H1 (cell line): ENCODE results near the gene AQP10. TPM values are rescaled to one million over a fixed set of nuclear protein-coding genes. Genes with fewer than 3 reads are reported as not detected.

Source experiments
- CTCF ChIA-PET: fragments of 300-600 bp; sonication (Branson Sonifier 250); formaldehyde crosslinking; loops from one replicate; lab custom pipeline; 2021; ENCODE audit not compliant: partially characterized antibody; lab: Charles Lee
- POLR2A ChIA-PET: fragments of 300-600 bp; sonication (Branson Sonifier 250); formaldehyde crosslinking; loops from one replicate; lab custom pipeline; 2021; ENCODE audit warnings: inconsistent platforms; ENCODE audit not compliant: partially characterized antibody; lab: Charles Lee
- DNase-seq, 2 experiments: peaks; one replicate each; pipeline versions ENCODE4 v3.0.0 to v3.0.0-alpha.2; 2010 to 2022; ENCODE audit warnings: low spot score in 2 of 2, low read depth in 1 of 2, mixed read lengths in 1 of 2
- FAIRE-seq: peaks from 2 replicates; lab custom pipeline; 2011; peaks lifted over from hg19 to GRCh38; lab: Jason Lieb, UNC
- H2AFZ ChIP-seq: 2 replicates; pipeline ENCODE4 v1.8.1; 2012; ENCODE audit warnings: low read length, inconsistent platforms
- H2AK5ac ChIP-seq: 2 replicates; pipeline ENCODE4 v1.6.1; 2013; ENCODE audit warnings: low read depth, low read length
- H2BK120ac ChIP-seq: replicated peaks from 2 replicates; pipeline ENCODE3; 2013; ENCODE audit warnings: low read depth, low read length, inconsistent platforms
- H2BK12ac ChIP-seq: 2 replicates; pipeline ENCODE4 v1.6.1; 2013; ENCODE audit warnings: low read depth, low read length
- H2BK15ac ChIP-seq: 2 replicates; pipeline ENCODE4 v1.6.1; 2013; ENCODE audit warnings: low read length
- H2BK20ac ChIP-seq: 2 replicates; pipeline ENCODE4 v1.6.1; 2013; ENCODE audit warnings: low read length
- H2BK5ac ChIP-seq: 2 replicates; pipeline ENCODE4 v1.6.1; 2013; ENCODE audit warnings: low read depth, low read length
- H3K14ac ChIP-seq: 2 replicates; pipeline ENCODE4 v1.6.1; 2013; ENCODE audit warnings: inconsistent platforms; ENCODE audit not compliant: insufficient read length
- H3K18ac ChIP-seq: 2 replicates; pipeline ENCODE4 v1.6.1; 2013; ENCODE audit warnings: low read length; ENCODE audit errors: extremely low read depth
- H3K23ac ChIP-seq: 2 replicates; pipeline ENCODE4 v1.6.1; 2013; ENCODE audit warnings: inconsistent platforms; ENCODE audit not compliant: insufficient read length
- H3K23me2 ChIP-seq: 2 replicates; pipeline ENCODE4 v1.6.1; 2013; ENCODE audit warnings: low read depth, low read length
- H3K27ac ChIP-seq: 2 replicates; pipeline ENCODE4 v1.6.1; 2011; ENCODE audit warnings: low read depth, low read length, inconsistent platforms
- H3K27me3 ChIP-seq, 4 experiments: replicated peaks in 1 of 4; 1 replicate in 1 of 4; 2 replicates in 3 of 4; pipeline versions ENCODE4 v1.6.1 to v1.8.1; 2011 to 2013; ENCODE audit warnings: low read length in 3 of 4, mild to moderate bottlenecking in 3 of 4, inconsistent platforms in 2 of 4, mixed read lengths in 2 of 4, moderate library complexity in 1 of 4; ENCODE audit not compliant: control insufficient read depth in 3 of 4, insufficient read depth in 3 of 4; ENCODE audit errors: extremely low read depth in 1 of 4
- H3K36me3 ChIP-seq, 4 experiments: 2 replicates each; pipeline versions ENCODE4 v1.6.1 to v1.8.1; 2011 to 2013; ENCODE audit warnings: mild to moderate bottlenecking in 4 of 4, low read length in 3 of 4, moderate library complexity in 2 of 4, control low read depth in 1 of 4, inconsistent platforms in 1 of 4; ENCODE audit not compliant: insufficient read depth in 4 of 4, control insufficient read depth in 2 of 4
- H3K4ac ChIP-seq: replicated peaks from 2 replicates; pipeline ENCODE3; 2013; ENCODE audit warnings: low read length, low read depth, mixed read lengths, inconsistent platforms; ENCODE audit not compliant: insufficient read length
- H3K4me1 ChIP-seq, 4 experiments: replicated peaks in 1 of 4; 1 replicate in 1 of 4; 2 replicates in 3 of 4; pipeline versions ENCODE4 v1.6.1 to v1.8.1; 2011 to 2013; ENCODE audit warnings: low read length in 3 of 4, inconsistent platforms in 2 of 4, mixed read lengths in 1 of 4; ENCODE audit not compliant: insufficient read depth in 4 of 4, control insufficient read depth in 3 of 4
- H3K4me2 ChIP-seq, 2 experiments: 2 replicates each; pipeline versions ENCODE4 v1.6.1 to v1.8.1; 2011 to 2013; ENCODE audit warnings: low read depth in 2 of 2, low read length in 2 of 2, control low read depth in 1 of 2, inconsistent platforms in 1 of 2, mild to moderate bottlenecking in 1 of 2; ENCODE audit not compliant: insufficient read depth in 1 of 2
- H3K4me3 ChIP-seq, 4 experiments: fragments of 200-600, 300-600 bp in 1 of 4; sonication (generic), shearing (Covaris generic), sonication (Bioruptor Twin) in 1 of 4; 2 replicates each; pipeline versions ENCODE4 v1.5.1 to v1.8.1; 2011 to 2016; ENCODE audit warnings: low read length in 4 of 4, low read depth in 3 of 4, control low read depth in 2 of 4, inconsistent platforms in 2 of 4, mild to moderate bottlenecking in 2 of 4, mixed read lengths in 1 of 4, moderate library complexity in 1 of 4; ENCODE audit not compliant: insufficient read depth in 2 of 4; ENCODE audit errors: extremely low read depth in 1 of 4
- H3K56ac ChIP-seq: replicated peaks from 2 replicates; pipeline ENCODE3; 2013; ENCODE audit warnings: low read depth, mild to moderate bottlenecking, mixed read lengths, low read length, inconsistent platforms; ENCODE audit not compliant: insufficient read length
- H3K79me1 ChIP-seq: 2 replicates; pipeline ENCODE4 v1.6.1; 2013; ENCODE audit warnings: low read depth, low read length, control low read depth
- H3K79me2 ChIP-seq, 2 experiments: 2 replicates each; pipeline versions ENCODE4 v1.6.1 to v1.8.1; 2012 to 2013; ENCODE audit warnings: low read length in 2 of 2, mild to moderate bottlenecking in 2 of 2, inconsistent platforms in 1 of 2; ENCODE audit not compliant: insufficient read depth in 2 of 2, control insufficient read depth in 1 of 2
- H3K9ac ChIP-seq, 4 experiments: replicated peaks in 1 of 4; 1 replicate in 1 of 4; 2 replicates in 3 of 4; pipeline versions ENCODE4 v1.6.1 to v1.8.1; 2011 to 2013; ENCODE audit warnings: low read depth in 3 of 4, low read length in 3 of 4, control low read depth in 2 of 4, mild to moderate bottlenecking in 2 of 4, moderate library complexity in 2 of 4, inconsistent platforms in 1 of 4; ENCODE audit errors: extremely low read depth in 1 of 4
- H3K9me3 ChIP-seq, 2 experiments: 2 replicates each; pipeline versions ENCODE4 v1.6.1 to v1.8.1; 2012 to 2013; ENCODE audit warnings: mild to moderate bottlenecking in 2 of 2, moderate library complexity in 2 of 2, control low read depth in 1 of 2, inconsistent platforms in 1 of 2, low read depth in 1 of 2, low read length in 1 of 2, mixed read lengths in 1 of 2; ENCODE audit not compliant: insufficient read depth in 2 of 2
- H4K20me1 ChIP-seq, 2 experiments: replicated peaks in 1 of 2; 2 replicates each; pipeline versions ENCODE3 to v1.8.1; 2011 to 2013; ENCODE audit warnings: inconsistent platforms in 2 of 2, low read length in 2 of 2, mild to moderate bottlenecking in 1 of 2; ENCODE audit not compliant: insufficient read depth in 2 of 2, control insufficient read depth in 1 of 2
- H4K5ac ChIP-seq: 2 replicates; pipeline ENCODE4 v1.6.1; 2013; ENCODE audit warnings: low read length, low read depth, mixed read lengths, inconsistent platforms; ENCODE audit not compliant: insufficient read length
- H4K8ac ChIP-seq: 2 replicates; pipeline ENCODE4 v1.8.0; 2013; ENCODE audit warnings: mild to moderate bottlenecking, moderate library complexity, low read length, inconsistent platforms; ENCODE audit not compliant: insufficient read depth; ENCODE audit errors: extremely low read depth
- H4K91ac ChIP-seq: replicated peaks from 2 replicates; pipeline ENCODE3; 2013; ENCODE audit warnings: low read length, mixed read lengths, inconsistent platforms; ENCODE audit not compliant: insufficient read length
- ATF3 ChIP-seq: IDR thresholded peaks from 2 replicates; pipeline ENCODE4 v1.6.1; 2011; ENCODE audit warnings: low read depth, mild to moderate bottlenecking, low read length; ENCODE audit not compliant: insufficient read depth
- CTCF ChIP-seq, 3 experiments: IDR thresholded peaks; 1 replicate in 2 of 3; 2 replicates in 1 of 3; pipeline versions ENCODE4 v1.5.1 to v1.6.1; 2011; ENCODE audit warnings: low read length in 3 of 3, mild to moderate bottlenecking in 3 of 3, inconsistent platforms in 2 of 3, low read depth in 1 of 3, moderate library complexity in 1 of 3; ENCODE audit not compliant: insufficient read depth in 1 of 3; ENCODE audit errors: control extremely low read depth in 1 of 3
- RBBP5 ChIP-seq: IDR thresholded peaks from 2 replicates; pipeline ENCODE4 v1.7.1; 2012; ENCODE audit warnings: low read depth, mild to moderate bottlenecking, inconsistent platforms, low read length, moderate library complexity, borderline replicate concordance
- SIRT6 ChIP-seq: IDR thresholded peaks from one replicate; pipeline ENCODE4 v1.7.1; 2012; ENCODE audit warnings: low read length, inconsistent platforms
- TEAD4 ChIP-seq: IDR thresholded peaks from 2 replicates; pipeline ENCODE4 v1.6.1; 2012; ENCODE audit warnings: low read depth, low read length, inconsistent platforms, mixed read lengths
- YY1 ChIP-seq: IDR thresholded peaks from 2 replicates; pipeline ENCODE4 v1.6.1; 2011; ENCODE audit warnings: low read depth, mild to moderate bottlenecking, low read length
- WGBS, 2 experiments: shearing (Covaris generic) in 1 of 2; methylation state at CpG; one replicate each; pipeline versions ENCODE4 v1.1.6 to v1.1.7; 2013 to 2015; ENCODE audit warnings: low lambda C conversion rate in 2 of 2, mixed read lengths in 2 of 2, inconsistent platforms in 1 of 2, low coverage in 1 of 2, missing lambda C conversion rate in 1 of 2; ENCODE audit not compliant: insufficient replicate concordance in 2 of 2, insufficient coverage in 1 of 2, insufficient read length in 1 of 2; ENCODE audit errors: extremely low coverage in 1 of 2, missing lambda C conversion rate in 1 of 2; 5-methylcytosine and 5-hydroxymethylcytosine counted together
- polyA plus RNA-seq, 7 experiments: library from polyadenylated mRNA; depleted of rRNA in 3 of 7; stranded (reverse) in 5 of 7; unstranded in 2 of 7; fragments of >200 nt in 5 of 7; fragments of 200-250 nt in 2 of 7; gene quantifications; 1 replicate in 5 of 7; 2 replicates in 1 of 7; 4 replicates in 1 of 7; pipeline versions ENCODE4 v1.2.1 to v1.2.3, GENCODE V29; 2011 to 2013; ENCODE audit warnings: missing spikeins in 2 of 7, mixed read lengths in 2 of 7
- total RNA-seq: library from RNA; stranded (reverse); fragmentation: NEBNext Ultra II Directional; extraction: Animal tissue kit (Norgen Biotek cat#: 25700); gene quantifications from 2 replicates; pipeline ENCODE4 v1.2.1, GENCODE V29; 2021
- TF ChIP-seq, protein P1 (sequence below): IDR thresholded peaks from 2 replicates; pipeline ENCODE4 v1.6.1; 2012; ENCODE audit warnings: inconsistent platforms
- TF ChIP-seq, protein P2 (sequence below): IDR thresholded peaks from 2 replicates; pipeline ENCODE4 v1.6.1; 2011; ENCODE audit warnings: low read length, improper control_type of control experiment

The AQP10 gene
- total and polyA plus RNA-seq, 2 of the 8 experiments (the other 6 are each of a cell fraction or from before 2014, with no cell fraction given) = not detected

DNA sequence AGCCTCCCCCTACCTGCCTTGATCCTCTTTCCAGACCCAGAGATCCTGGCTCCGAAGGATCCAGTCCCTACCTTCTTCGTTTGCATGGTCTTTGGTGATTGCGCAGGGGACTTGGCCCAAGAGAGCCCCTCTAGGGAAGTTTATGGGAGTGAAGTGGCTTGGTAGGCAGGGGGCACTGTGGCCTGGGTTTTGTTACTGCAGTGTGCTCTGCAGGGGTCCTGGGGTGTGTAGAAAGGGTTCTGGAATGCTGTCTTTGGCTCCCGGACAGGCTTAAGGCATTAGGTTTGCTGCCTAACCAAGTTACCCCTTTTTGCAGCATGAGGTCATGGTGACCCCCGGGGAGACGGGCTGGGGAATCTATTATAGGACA lies 8.2 kb downstream of the AQP10 start:
- WGBS, 2 experiments = 35% methylated on average over 6 of the region's 6 CpGs; no CpG with 5 or more reads in 1 of the 2 experiments
- H2AK5ac ChIP-seq = no peak overlapping the region
- H4K91ac ChIP-seq = no peak overlapping the region
- no peak overlapping the region for H3K14ac ChIP-seq
- peak overlapping the region; percentile 86 to 88 for H3K4me2 ChIP-seq
- peaks cover 10% of the 10 kb centered on the region; the same call in 1 of the 2 replicates for H3K79me1 ChIP-seq
- H4K20me1 ChIP-seq = peaks cover 5 to 15% of the 10 kb centered on the region in 2 experiments
- H3K4me1 ChIP-seq = peaks cover 23 to 25% (median 24%) of the 10 kb centered on the region in 4 experiments
- no peak overlapping the region for H3K23ac ChIP-seq
- H3K4me3 ChIP-seq = peak overlapping the region; percentile 27 to 63 (median 52); a peak in 7 of 8 replicates
- no peaks in the 10 kb centered on the region for H3K9me3 ChIP-seq
- DNase-seq (peak in 1 of 2 experiments; percentile 75), FAIRE-seq (peak; percentile 32)
- peaks cover 0 to 18% of the 10 kb centered on the region in 2 experiments; a peak in 2 of 4 replicates for H3K79me2 ChIP-seq
- peak overlapping the region in 2 of 4 experiments; percentile 8 to 29; a peak in 2 of 7 replicates for H3K9ac ChIP-seq
- H2AFZ ChIP-seq = no peak overlapping the region
- no peak overlapping the region for H2BK12ac ChIP-seq
- H2BK120ac ChIP-seq = no peak overlapping the region
- H3K36me3 ChIP-seq = peaks cover 6 to 28% (median 19%) of the 10 kb centered on the region in 4 experiments; a peak in 7 of 8 replicates
- no peak overlapping the region for H3K18ac ChIP-seq
- H3K56ac ChIP-seq = no peak overlapping the region
- no peaks in the 10 kb centered on the region for H3K27me3 ChIP-seq
- no peak overlapping the region for H3K4ac ChIP-seq
- POLR2A ChIA-PET = interaction anchor here (1.0 to 1.2 kb wide), 3 partner anchors 12 to 56 kb away, joined by 3 to 4 read pairs (median 3); partner anchors contain the start of gene HAX1
- peaks cover 22% of the 10 kb centered on the region for H3K23me2 ChIP-seq
- CTCF ChIA-PET = interaction anchor here (0.8 to 21.7 kb wide), 11 partner anchors 11 to 1529 kb away, joined by 3 to 507 read pairs (median 4); partner anchors contain the start of gene HAX1
- no peak overlapping the region for H4K8ac ChIP-seq
- no peak overlapping the region for H2BK20ac ChIP-seq
- no peak overlapping the region for H2BK15ac ChIP-seq
- H2BK5ac ChIP-seq = no peak overlapping the region
- H3K27ac ChIP-seq = no peak overlapping the region
- no peak overlapping the region for H4K5ac ChIP-seq
- TF ChIP-seq CTCF (IDR thresholded peaks at IDR 0.05; ENCODE audit: control extremely low read depth in 1 of 3, insufficient read depth in 1 of 3, low read depth in 1 of 3, low read length in 3 of 3) (peak; percentile 60 to 75 (median 68)), RBBP5 (no peak), ATF3 (no peak), YY1 (no peak), TEAD4 (peak; percentile 59; the same call in 1 of the 2 replicates), SIRT6 (no peak)
- TF ChIP-seq, protein P1, sequence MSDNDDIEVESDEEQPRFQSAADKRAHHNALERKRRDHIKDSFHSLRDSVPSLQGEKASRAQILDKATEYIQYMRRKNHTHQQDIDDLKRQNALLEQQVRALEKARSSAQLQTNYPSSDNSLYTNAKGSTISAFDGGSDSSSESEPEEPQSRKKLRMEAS = no peak
- TF ChIP-seq, protein P2, sequence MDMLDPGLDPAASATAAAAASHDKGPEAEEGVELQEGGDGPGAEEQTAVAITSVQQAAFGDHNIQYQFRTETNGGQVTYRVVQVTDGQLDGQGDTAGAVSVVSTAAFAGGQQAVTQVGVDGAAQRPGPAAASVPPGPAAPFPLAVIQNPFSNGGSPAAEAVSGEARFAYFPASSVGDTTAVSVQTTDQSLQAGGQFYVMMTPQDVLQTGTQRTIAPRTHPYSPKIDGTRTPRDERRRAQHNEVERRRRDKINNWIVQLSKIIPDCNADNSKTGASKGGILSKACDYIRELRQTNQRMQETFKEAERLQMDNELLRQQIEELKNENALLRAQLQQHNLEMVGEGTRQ = no peak
